SK-N-SH (cell line): Measurements from ENCODE around the gene DROSHA. TPM values are rescaled to one million over a fixed set of nuclear protein-coding genes. Genes with fewer than 3 reads are reported as not detected.

ENCODE experiments used
- CTCF ChIA-PET: fragments of 300-600, 350-600 bp; formaldehyde crosslinking; extraction: SDS; loops from one replicate; lab custom pipeline; 2021; lab: Yijun Ruan, JAX
- POLR2A ChIA-PET: fragments of 350-600 bp; sonication (Branson Sonifier 250); formaldehyde crosslinking; extraction: SDS; loops from one replicate; lab custom pipeline; 2020; ENCODE audit warnings: antibody characterized with exemption, inconsistent platforms; lab: Yijun Ruan, JAX
- DNase-seq: peaks from one replicate; pipeline ENCODE4 v3.0.0; 2012
- H2AFZ ChIP-seq: fragments of 200-600 bp; sonication (generic); 2 replicates; pipeline ENCODE4 v1.8.1; 2016; ENCODE audit warnings: antibody characterized with exemption, mild to moderate bottlenecking, low read depth
- H3F3A ChIP-seq: fragments of 200-600 bp; sonication (generic); replicated peaks from 2 replicates; pipeline ENCODE3; 2016; ENCODE audit warnings: antibody characterized with exemption, mild to moderate bottlenecking; ENCODE audit not compliant: insufficient read depth
- H3K27ac ChIP-seq, 2 experiments: fragments of 200-500 bp in 1 of 2; fragments of 200-600 bp in 1 of 2; sonication (Bioruptor generic) in 1 of 2; sonication (generic), shearing (Covaris generic) in 1 of 2; 2 replicates each; pipeline versions ENCODE4 v1.5.1 to v1.6.1; 2014 to 2016; ENCODE audit warnings: low read depth in 2 of 2, inconsistent platforms in 1 of 2, low read length in 1 of 2, mild to moderate bottlenecking in 1 of 2, mixed read lengths in 1 of 2
- H3K27me3 ChIP-seq: fragments of 200-600 bp; sonication (generic), shearing (Covaris generic); 2 replicates; pipeline ENCODE4 v1.6.1; 2016; ENCODE audit warnings: mixed run types; ENCODE audit not compliant: insufficient read depth
- H3K36me3 ChIP-seq, 2 experiments: fragments of 200-500 bp in 1 of 2; fragments of 200-600 bp in 1 of 2; sonication (Bioruptor generic) in 1 of 2; sonication (generic) in 1 of 2; replicated peaks in 1 of 2; 2 replicates each; pipeline versions ENCODE3 to v1.5.1; 2014 to 2016; ENCODE audit warnings: low read length in 1 of 2, mild to moderate bottlenecking in 1 of 2; ENCODE audit not compliant: insufficient read depth in 2 of 2, control insufficient read depth in 1 of 2
- H3K4me1 ChIP-seq, 2 experiments: fragments of 200-500 bp in 1 of 2; fragments of 200-600 bp in 1 of 2; sonication (Bioruptor generic) in 1 of 2; sonication (generic), shearing (Covaris generic) in 1 of 2; 2 replicates each; pipeline versions ENCODE4 v1.5.1 to v1.6.1; 2014 to 2016; ENCODE audit warnings: low read depth in 1 of 2, low read length in 1 of 2, mixed run types in 1 of 2; ENCODE audit not compliant: insufficient read depth in 2 of 2, control insufficient read depth in 1 of 2
- H3K4me2 ChIP-seq: fragments of 200-600 bp; sonication (generic), shearing (Covaris generic); 2 replicates; pipeline ENCODE4 v1.6.1; 2017; ENCODE audit warnings: mixed run types
- H3K4me3 ChIP-seq, 2 experiments: fragments of 200-500 bp in 1 of 2; fragments of 200-600 bp in 1 of 2; sonication (Bioruptor generic) in 1 of 2; sonication (generic), shearing (Covaris generic) in 1 of 2; 2 replicates each; pipeline versions ENCODE4 v1.5.1 to v1.8.1; 2014 to 2016; ENCODE audit warnings: low read depth in 2 of 2, inconsistent platforms in 1 of 2, low read length in 1 of 2, mild to moderate bottlenecking in 1 of 2, mixed read lengths in 1 of 2, moderate library complexity in 1 of 2
- H3K79me2 ChIP-seq: fragments of 200-600 bp; sonication (generic); 2 replicates; pipeline ENCODE4 v1.8.1; 2017; ENCODE audit warnings: mild to moderate bottlenecking; ENCODE audit not compliant: insufficient read depth
- H3K9ac ChIP-seq: fragments of 200-600 bp; sonication (generic); 2 replicates; pipeline ENCODE4 v1.6.1; 2017; ENCODE audit warnings: mixed run types
- H3K9me2 ChIP-seq: fragments of 200-600 bp; sonication (generic); 2 replicates; pipeline ENCODE4 v1.6.1; 2017; ENCODE audit warnings: mixed run types
- H3K9me3 ChIP-seq: fragments of 200-600 bp; sonication (generic); 2 replicates; pipeline ENCODE4 v1.6.1; 2017; ENCODE audit warnings: mixed run types, mild to moderate bottlenecking, moderate library complexity
- H4K20me1 ChIP-seq: fragments of 200-600 bp; sonication (generic); 2 replicates; pipeline ENCODE4 v1.6.1; 2017; ENCODE audit warnings: mild to moderate bottlenecking, mixed run types; ENCODE audit not compliant: insufficient read depth
- CHD2 ChIP-seq: fragments of 150-350 bp; IDR thresholded peaks from 2 replicates; pipeline ENCODE4 v1.6.1; 2018; ENCODE audit warnings: low read length; ENCODE audit not compliant: partially characterized antibody
- CTCF ChIP-seq: fragments of 200-600 bp; sonication (generic); IDR thresholded peaks from 2 replicates; pipeline ENCODE4 v1.6.1; 2017; ENCODE audit warnings: antibody characterized with exemption, mild to moderate bottlenecking, moderate library complexity
- ELF1 ChIP-seq: IDR thresholded peaks from 2 replicates; pipeline ENCODE4 v1.4.0; 2012
- EZH2phosphoT487 ChIP-seq: fragments of 200-600 bp; sonication (generic); IDR thresholded peaks from 2 replicates; pipeline ENCODE4 v1.6.1; 2017; ENCODE audit warnings: low read depth, mixed run types, mild to moderate bottlenecking, antibody characterized with exemption, moderate library complexity, borderline replicate concordance
- FOSL2 ChIP-seq: IDR thresholded peaks from 2 replicates; pipeline ENCODE4 v1.4.0; 2012; ENCODE audit warnings: low read depth, mild to moderate bottlenecking, moderate library complexity, borderline replicate concordance
- FOXM1 ChIP-seq: IDR thresholded peaks from 2 replicates; pipeline ENCODE4 v1.4.0; 2012; ENCODE audit warnings: low read depth, mild to moderate bottlenecking
- JUND ChIP-seq: IDR thresholded peaks from 2 replicates; pipeline ENCODE4 v1.4.0; 2012
- MEF2A ChIP-seq: IDR thresholded peaks from 2 replicates; pipeline ENCODE4 v1.4.0; 2012; ENCODE audit warnings: low read depth, borderline replicate concordance
- NRF1 ChIP-seq: IDR thresholded peaks from 2 replicates; pipeline ENCODE4 v1.6.1; 2012; ENCODE audit warnings: low read depth, mild to moderate bottlenecking, low read length
- POLR2AphosphoS5 ChIP-seq: IDR thresholded peaks from 2 replicates; pipeline ENCODE4 v1.6.1; 2012; ENCODE audit warnings: low read depth, low read length
- RCOR1 ChIP-seq: fragments of 150-350 bp; IDR thresholded peaks from 2 replicates; pipeline ENCODE4 v1.6.1; 2017; ENCODE audit warnings: antibody characterized with exemption, low read length
- RFX5 ChIP-seq: IDR thresholded peaks from 2 replicates; pipeline ENCODE4 v1.6.1; 2012; ENCODE audit warnings: mild to moderate bottlenecking, improper control_type of control experiment, low read length
- SIN3A ChIP-seq: IDR thresholded peaks from 2 replicates; pipeline ENCODE4 v1.6.1; 2012; ENCODE audit warnings: low read depth, mild to moderate bottlenecking, low read length, moderate library complexity, borderline replicate concordance
- SMC3 ChIP-seq: IDR thresholded peaks from 2 replicates; pipeline ENCODE4 v1.6.1; 2012; ENCODE audit warnings: low read depth, low read length, improper control_type of control experiment
- TAF1 ChIP-seq: IDR thresholded peaks from 2 replicates; pipeline ENCODE4 v1.6.1; 2012; ENCODE audit warnings: low read depth, mild to moderate bottlenecking, low read length, moderate library complexity, borderline replicate concordance
- TCF12 ChIP-seq: IDR thresholded peaks from 2 replicates; pipeline ENCODE4 v1.4.0; 2012
- USF2 ChIP-seq: fragments of 150-350 bp; IDR thresholded peaks from 2 replicates; pipeline ENCODE4 v1.6.1; 2017; ENCODE audit warnings: antibody characterized with exemption, low read length, low read depth, borderline replicate concordance
- YY1 ChIP-seq: IDR thresholded peaks from 2 replicates; pipeline ENCODE4 v1.4.0; 2012; ENCODE audit warnings: low read depth, mild to moderate bottlenecking
- WGBS: methylation state at CpG from one replicate; pipeline ENCODE4 v1.1.6; 2017; ENCODE audit warnings: low lambda C conversion rate; 5-methylcytosine and 5-hydroxymethylcytosine counted together
- polyA plus RNA-seq, 3 experiments: library from polyadenylated mRNA; depleted of rRNA; stranded (reverse); fragments of >200 nt; gene quantifications; 2 replicates each; pipeline ENCODE4 v1.2.3, GENCODE V29; 2012

The DROSHA gene
- polyA plus RNA-seq, 1 of the 3 experiments (the other 2 are of a cell fraction), result 49.3 TPM

GRCh38 chr5:31375999-31376720 is 155.7 kb downstream of the DROSHA start:
- H3K27me3 ChIP-seq, result no peaks in the 10 kb centered on the region
- H3F3A ChIP-seq, result no peaks in the 10 kb centered on the region
- DNase-seq, result no peak
- H3K27ac ChIP-seq, result no peak overlapping the region
- no peaks in the 10 kb centered on the region for H4K20me1 ChIP-seq
- ChIA-PET CTCF (no interaction called here), POLR2A (no interaction called here)
- no peak overlapping the region for H2AFZ ChIP-seq
- 77% methylated on average over 10 of the region's 10 CpGs for WGBS
- H3K79me2 ChIP-seq, result no peaks in the 10 kb centered on the region
- H3K9ac ChIP-seq, result no peak overlapping the region
- H3K9me3 ChIP-seq, result no peaks in the 10 kb centered on the region
- no peaks in the 10 kb centered on the region for H3K36me3 ChIP-seq
- no peak overlapping the region for H3K4me2 ChIP-seq
- H3K4me3 ChIP-seq, result no peak overlapping the region
- H3K4me1 ChIP-seq, result no peaks in the 10 kb centered on the region
- TF ChIP-seq NRF1 (no peak), RCOR1 (no peak), POLR2AphosphoS5 (no peak), ELF1 (no peak), EZH2phosphoT487 (no peak), CTCF (no peak), CHD2 (no peak)
- no peaks in the 10 kb centered on the region for H3K9me2 ChIP-seq

GRCh38 chr5:31372124-31372523 is 159.8 kb downstream of the DROSHA start:
- TF ChIP-seq USF2 (no peak), SMC3 (no peak), POLR2AphosphoS5 (no peak), MEF2A (no peak), SIN3A (no peak), TAF1 (no peak), YY1 (no peak), RFX5 (no peak), FOXM1 (no peak), JUND (no peak), FOSL2 (no peak), ELF1 (no peak), TCF12 (no peak)
- Histone ChIP-seq H3K27ac (no peak overlapping the region), H3K9ac (no peak overlapping the region), H3K79me2 (no peaks in the 10 kb centered on the region), H3K9me3 (no peaks in the 10 kb centered on the region), H3K4me1 (peaks cover 0 to 8% of the 10 kb centered on the region in 2 experiments; a peak in 1 of 4 replicates), H3F3A (no peaks in the 10 kb centered on the region), H3K4me2 (no peak overlapping the region), H4K20me1 (no peaks in the 10 kb centered on the region), H3K36me3 (no peaks in the 10 kb centered on the region), H3K27me3 (no peaks in the 10 kb centered on the region), H3K9me2 (no peaks in the 10 kb centered on the region), H3K4me3 (no peak overlapping the region), H2AFZ (no peak overlapping the region)
- WGBS, result 54% methylated on average over 1 of the region's 1 CpG
- POLR2A ChIA-PET, result no interaction called here
- no peak for DNase-seq
- CTCF ChIA-PET, result no interaction called here
